ENCODE results near the gene COL4A3. TPM values are rescaled to one million over a fixed set of nuclear protein-coding genes. Genes with fewer than 3 reads are reported as not detected.

The COL4A3 gene
- polyA plus RNA-seq, 3 donors = 0.03 TPM; not detected in 2

DNA sequence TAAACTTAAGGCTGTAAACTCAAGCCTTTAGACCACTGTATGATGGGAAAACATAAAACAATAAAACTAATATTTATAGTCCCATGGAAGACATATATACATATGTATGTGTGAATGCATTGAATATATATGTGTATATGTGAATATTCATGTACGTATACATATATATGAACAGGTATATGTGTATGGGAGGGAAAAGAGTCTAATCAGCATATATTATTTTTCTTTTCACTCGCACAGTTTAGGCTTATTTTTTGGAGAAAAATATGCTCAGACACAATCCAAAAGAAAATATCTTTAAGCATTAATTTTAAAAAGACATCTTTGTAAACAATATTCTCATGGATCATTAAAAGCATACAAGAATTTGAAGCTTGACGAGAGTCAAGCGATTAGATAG is 23.1 kb upstream of the COL4A3 start:
- intact Hi-C loops (cut with micrococcal nuclease) = no loop called here
- WGBS (ENCODE audit: insufficient coverage) = no CpG with 5 or more reads among the region's 4 CpGs
- no peak overlapping the region for H3K4me3 Mint-ChIP-seq
- H3K36me3 ChIP-seq (replicated peaks in 1 of 2; ENCODE audit: control insufficient read depth in 1 of 2, insufficient read depth in 2 of 2, low read length in 2 of 2) = no peaks in the 10 kb centered on the region
- DNase-seq = no peak
- no peaks in the 10 kb centered on the region for H3K79me2 ChIP-seq (ENCODE audit: insufficient read depth, low read length)
- H3K9me3 Mint-ChIP-seq = no peaks in the 10 kb centered on the region
- H3K4me3 ChIP-seq (replicated peaks in 1 of 3; ENCODE audit: low read depth in 2 of 3, low read length in 3 of 3) = no peak overlapping the region
- TF ChIP-seq, protein P1, sequence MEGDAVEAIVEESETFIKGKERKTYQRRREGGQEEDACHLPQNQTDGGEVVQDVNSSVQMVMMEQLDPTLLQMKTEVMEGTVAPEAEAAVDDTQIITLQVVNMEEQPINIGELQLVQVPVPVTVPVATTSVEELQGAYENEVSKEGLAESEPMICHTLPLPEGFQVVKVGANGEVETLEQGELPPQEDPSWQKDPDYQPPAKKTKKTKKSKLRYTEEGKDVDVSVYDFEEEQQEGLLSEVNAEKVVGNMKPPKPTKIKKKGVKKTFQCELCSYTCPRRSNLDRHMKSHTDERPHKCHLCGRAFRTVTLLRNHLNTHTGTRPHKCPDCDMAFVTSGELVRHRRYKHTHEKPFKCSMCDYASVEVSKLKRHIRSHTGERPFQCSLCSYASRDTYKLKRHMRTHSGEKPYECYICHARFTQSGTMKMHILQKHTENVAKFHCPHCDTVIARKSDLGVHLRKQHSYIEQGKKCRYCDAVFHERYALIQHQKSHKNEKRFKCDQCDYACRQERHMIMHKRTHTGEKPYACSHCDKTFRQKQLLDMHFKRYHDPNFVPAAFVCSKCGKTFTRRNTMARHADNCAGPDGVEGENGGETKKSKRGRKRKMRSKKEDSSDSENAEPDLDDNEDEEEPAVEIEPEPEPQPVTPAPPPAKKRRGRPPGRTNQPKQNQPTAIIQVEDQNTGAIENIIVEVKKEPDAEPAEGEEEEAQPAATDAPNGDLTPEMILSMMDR (IDR thresholded peaks at IDR 0.05) = no peak
- no peaks in the 10 kb centered on the region for H3K9me3 ChIP-seq (replicated peaks in 1 of 2; ENCODE audit: control insufficient read depth in 1 of 2, insufficient read depth in 1 of 2, low read length in 2 of 2)
- no peak overlapping the region for H3K27ac ChIP-seq (ENCODE audit: low read depth in 1 of 2, low read length in 2 of 2)
- H2AFZ ChIP-seq (ENCODE audit: insufficient read depth, low read depth, low read length, poor library complexity, severe bottlenecking) = no peak overlapping the region
- no peak overlapping the region for H3K27ac Mint-ChIP-seq
- H4K20me1 ChIP-seq (ENCODE audit: insufficient read depth, low read length) = no peaks in the 10 kb centered on the region
- H3K27me3 ChIP-seq (ENCODE audit: control insufficient read depth in 2 of 2, insufficient read depth in 2 of 2, low read length in 2 of 2) = no peaks in the 10 kb centered on the region
- H3K4me1 Mint-ChIP-seq = no peaks in the 10 kb centered on the region
- no peak overlapping the region for H3K4me2 ChIP-seq (replicated peaks; ENCODE audit: extremely low read depth, low read length, poor library complexity, severe bottlenecking)
- no peaks in the 10 kb centered on the region for H3K4me1 ChIP-seq (ENCODE audit: control insufficient read depth in 1 of 2, insufficient read depth in 2 of 2, low read length in 2 of 2)
- no peaks in the 10 kb centered on the region for H3K36me3 Mint-ChIP-seq
- no peak overlapping the region for H3K9ac ChIP-seq (ENCODE audit: insufficient read depth, low read length, poor library complexity, severe bottlenecking)
- H3K27me3 Mint-ChIP-seq (ENCODE audit: low read depth in 3 of 3) = peaks cover 6 to 10% (median 6%) of the 10 kb centered on the region in 3 donors

DNA sequence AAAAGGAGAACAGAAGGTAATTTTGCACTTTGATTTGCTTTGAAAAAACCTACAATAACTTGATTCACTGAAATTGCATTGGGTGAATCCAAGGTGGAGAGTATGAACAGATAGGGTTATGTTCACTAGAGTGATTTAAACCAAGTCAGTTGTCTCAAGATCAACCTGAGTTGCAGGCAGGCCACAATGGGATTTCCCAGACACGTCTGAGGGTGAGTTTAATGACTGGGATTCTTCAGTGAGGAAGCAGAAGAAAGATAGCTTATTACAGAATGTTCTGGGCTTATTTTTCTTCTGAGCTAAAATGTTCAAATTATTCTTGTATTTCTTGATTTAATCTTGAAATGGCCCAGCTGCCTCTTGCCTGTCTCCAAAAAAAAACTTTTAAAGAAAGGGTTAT is 20.5 kb upstream of the COL4A3 start:
- Histone ChIP-seq H3K4me2 (replicated peaks; ENCODE audit: extremely low read depth, low read length, poor library complexity, severe bottlenecking) (no peak overlapping the region), H3K9ac (ENCODE audit: insufficient read depth, low read length, poor library complexity, severe bottlenecking) (no peak overlapping the region), H3K79me2 (ENCODE audit: insufficient read depth, low read length) (no peaks in the 10 kb centered on the region), H3K4me3 (replicated peaks in 1 of 3; ENCODE audit: low read depth in 2 of 3, low read length in 3 of 3) (no peak overlapping the region), H3K9me3 (replicated peaks in 1 of 2; ENCODE audit: control insufficient read depth in 1 of 2, insufficient read depth in 1 of 2, low read length in 2 of 2) (no peaks in the 10 kb centered on the region), H4K20me1 (ENCODE audit: insufficient read depth, low read length) (no peaks in the 10 kb centered on the region), H3K27ac (ENCODE audit: low read depth in 1 of 2, low read length in 2 of 2) (no peak overlapping the region), H3K4me1 (ENCODE audit: control insufficient read depth in 1 of 2, insufficient read depth in 2 of 2, low read length in 2 of 2) (no peaks in the 10 kb centered on the region), H2AFZ (ENCODE audit: insufficient read depth, low read depth, low read length, poor library complexity, severe bottlenecking) (no peak overlapping the region), H3K36me3 (replicated peaks in 1 of 2; ENCODE audit: control insufficient read depth in 1 of 2, insufficient read depth in 2 of 2, low read length in 2 of 2) (no peaks in the 10 kb centered on the region), H3K27me3 (ENCODE audit: control insufficient read depth in 2 of 2, insufficient read depth in 2 of 2, low read length in 2 of 2) (no peaks in the 10 kb centered on the region)
- intact Hi-C loops (cut with micrococcal nuclease) = no loop called here
- WGBS (ENCODE audit: insufficient coverage) = 100% methylated on average over 1 of the region's 1 CpG
- no peak for DNase-seq
- no peaks in the 10 kb centered on the region for H3K36me3 Mint-ChIP-seq
- TF ChIP-seq, protein P1 (IDR thresholded peaks at IDR 0.05) = no peak
- H3K4me1 Mint-ChIP-seq = no peaks in the 10 kb centered on the region
- H3K27me3 Mint-ChIP-seq (ENCODE audit: low read depth in 3 of 3) = peaks cover 4 to 8% (median 6%) of the 10 kb centered on the region in 3 donors
- H3K4me3 Mint-ChIP-seq = no peak overlapping the region
- peaks cover 0 to 2% (median 0%) of the 10 kb centered on the region in 7 donors for H3K9me3 Mint-ChIP-seq
- no peak overlapping the region for H3K27ac Mint-ChIP-seq
